Osteocyte (in vitro differentiated cells): ENCODE data around the gene BMP2K. TPM values are rescaled to one million over a fixed set of nuclear protein-coding genes. Genes with fewer than 3 reads are reported as not detected.

Source experiments
- DNase-seq: peaks from one replicate; pipeline ENCODE4 v3.0.0; 2021; ENCODE audit warnings: mixed read lengths; ENCODE audit not compliant: unreplicated experiment; ENCODE audit errors: extremely low spot score
- H3K27ac Mint-ChIP-seq: one replicate; pipeline ENCODE4 v1.8.0; 2021; ENCODE audit warnings: mild to moderate bottlenecking, mixed read lengths; ENCODE audit not compliant: unreplicated experiment
- H3K27me3 Mint-ChIP-seq: one replicate; pipeline ENCODE4 v1.8.0; 2021; ENCODE audit warnings: mixed read lengths; ENCODE audit not compliant: unreplicated experiment
- H3K36me3 Mint-ChIP-seq: one replicate; pipeline ENCODE4 v1.8.0; 2021; ENCODE audit warnings: mixed read lengths; ENCODE audit not compliant: unreplicated experiment
- H3K4me1 Mint-ChIP-seq: one replicate; pipeline ENCODE4 v1.8.0; 2021; ENCODE audit warnings: mixed read lengths; ENCODE audit not compliant: unreplicated experiment
- H3K4me3 Mint-ChIP-seq: one replicate; pipeline ENCODE4 v1.8.0; 2021; ENCODE audit warnings: mild to moderate bottlenecking, moderate library complexity, mixed read lengths; ENCODE audit not compliant: unreplicated experiment
- H3K9me3 Mint-ChIP-seq: one replicate; pipeline ENCODE4 v1.8.0; 2021; ENCODE audit warnings: mixed read lengths; ENCODE audit not compliant: unreplicated experiment
- CTCF ChIP-seq: fragments of 200-600 bp; sonication (generic); IDR thresholded peaks from 2 replicates; pipeline ENCODE4 v1.5.0; 2021; ENCODE audit warnings: antibody characterized with exemption, mild to moderate bottlenecking, moderate library complexity
- total RNA-seq: library from RNA; stranded (reverse); gene quantifications from 2 replicates; pipeline ENCODE4 v1.2.1, GENCODE V29; 2021

BMP2K gene
- total RNA-seq, 1 donor from 2014 or later, result 19.5 TPM

- Mint-ChIP-seq H3K27ac (no peak overlapping the region), H3K27me3 (no peaks in the 10 kb centered on the region), H3K9me3 (no peaks in the 10 kb centered on the region), H3K36me3 (peaks cover 40% of the 10 kb centered on the region), H3K4me3 (no peak overlapping the region), H3K4me1 (peaks cover 5% of the 10 kb centered on the region)
- DNase-seq, result no peak
- no peak for TF ChIP-seq CTCF
These were observed 113.8 kb downstream of the BMP2K start for GRCh38 chr4:78889955-78890354.

DNA sequence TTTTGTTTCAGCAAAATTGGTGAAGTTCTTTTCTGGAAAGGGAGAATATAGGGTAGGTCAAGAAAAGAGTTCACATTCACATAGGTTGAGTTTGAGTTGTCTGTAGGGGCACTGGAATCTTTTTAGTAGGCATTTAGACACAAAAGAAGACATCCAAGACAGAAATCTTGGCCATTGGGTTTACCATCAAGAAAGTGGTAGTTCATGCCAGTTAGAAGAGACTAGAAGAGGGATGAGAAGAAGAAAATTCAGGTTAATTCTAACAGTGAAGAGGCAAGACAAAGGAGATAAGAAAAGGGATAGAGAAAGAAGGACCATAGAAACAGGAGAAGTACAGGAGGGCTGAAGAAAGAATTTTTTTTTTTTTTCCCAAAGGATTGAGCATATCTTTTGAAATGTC lies 123.2 kb downstream of the BMP2K start:
- Mint-ChIP-seq H3K27me3 (no peaks in the 10 kb centered on the region), H3K4me3 (no peak overlapping the region), H3K4me1 (no peaks in the 10 kb centered on the region), H3K36me3 (peaks cover 18% of the 10 kb centered on the region), H3K9me3 (no peaks in the 10 kb centered on the region), H3K27ac (no peak overlapping the region)
- no peak for DNase-seq
- no peak for TF ChIP-seq CTCF

GRCh38 chr4:78901882-78902281 lies 125.7 kb downstream of the BMP2K start:
- no peaks in the 10 kb centered on the region for H3K4me1 Mint-ChIP-seq
- H3K27me3 Mint-ChIP-seq, result no peaks in the 10 kb centered on the region
- no peaks in the 10 kb centered on the region for H3K9me3 Mint-ChIP-seq
- DNase-seq, result no peak
- peaks cover 9% of the 10 kb centered on the region for H3K36me3 Mint-ChIP-seq
- no peak overlapping the region for H3K27ac Mint-ChIP-seq
- TF ChIP-seq CTCF, result no peak
- no peak overlapping the region for H3K4me3 Mint-ChIP-seq

GRCh38 chr4:78902298-78902697 lies 126.1 kb downstream of the BMP2K start:
- no peak overlapping the region for H3K4me3 Mint-ChIP-seq
- no peak overlapping the region for H3K27ac Mint-ChIP-seq
- peaks cover 9% of the 10 kb centered on the region for H3K36me3 Mint-ChIP-seq
- no peak for TF ChIP-seq CTCF
- no peaks in the 10 kb centered on the region for H3K4me1 Mint-ChIP-seq
- DNase-seq, result no peak
- no peaks in the 10 kb centered on the region for H3K27me3 Mint-ChIP-seq
- no peaks in the 10 kb centered on the region for H3K9me3 Mint-ChIP-seq

- Mint-ChIP-seq H3K4me3 (no peak overlapping the region), H3K27ac (no peak overlapping the region), H3K4me1 (no peaks in the 10 kb centered on the region), H3K9me3 (no peaks in the 10 kb centered on the region), H3K27me3 (no peaks in the 10 kb centered on the region), H3K36me3 (peaks cover 9% of the 10 kb centered on the region)
- no peak for DNase-seq
- TF ChIP-seq CTCF, result no peak
These were observed 128.0 kb downstream of the BMP2K start for GRCh38 chr4:78904143-78904542.
